Esophagus (tissue), 2 donors: ENCODE results near the gene ATRNL1. TPM values are rescaled to one million over a fixed set of nuclear protein-coding genes. Genes with fewer than 3 reads are reported as not detected.

Source experiments
- H3K27ac ChIP-seq, 2 donors: one replicate each; pipeline ENCODE4 v1.5.1; 2013; ENCODE audit warnings: low read depth in 2 of 2, mild to moderate bottlenecking in 2 of 2, inconsistent platforms in 1 of 2, low read length in 1 of 2, moderate library complexity in 1 of 2
- H3K27me3 ChIP-seq, 2 donors: one replicate each; pipeline ENCODE4 v1.6.1; 2013; ENCODE audit warnings: low read length in 2 of 2, control low read depth in 1 of 2, mild to moderate bottlenecking in 1 of 2; ENCODE audit not compliant: insufficient read depth in 2 of 2, control insufficient read depth in 1 of 2
- H3K36me3 ChIP-seq, 2 donors: one replicate each; pipeline ENCODE4 v1.6.1; 2013; ENCODE audit warnings: low read length in 1 of 2; ENCODE audit not compliant: control insufficient read depth in 2 of 2, insufficient read depth in 2 of 2
- H3K4me1 ChIP-seq, 2 donors: one replicate each; pipeline ENCODE4 v1.6.1; 2013; ENCODE audit warnings: low read length in 1 of 2; ENCODE audit not compliant: control insufficient read depth in 2 of 2, insufficient read depth in 2 of 2
- H3K4me3 ChIP-seq, 2 donors: one replicate each; pipeline ENCODE4 v1.5.1; 2013; ENCODE audit warnings: low read length in 2 of 2, mild to moderate bottlenecking in 2 of 2, low read depth in 1 of 2, moderate library complexity in 1 of 2
- H3K9me3 ChIP-seq, 2 donors: one replicate each; pipeline ENCODE4 v1.6.1; 2013; ENCODE audit warnings: mild to moderate bottlenecking in 2 of 2, low read depth in 1 of 2, low read length in 1 of 2, moderate library complexity in 1 of 2; ENCODE audit not compliant: control insufficient read depth in 2 of 2, insufficient read depth in 1 of 2
- WGBS, 2 donors: extraction: QIAGEN DNeasy Blood & Tissue Kit; methylation state at CpG; one replicate each; pipeline ENCODE4 v1.1.7; 2013; 5-methylcytosine and 5-hydroxymethylcytosine counted together
- polyA plus RNA-seq, 2 donors: library from polyadenylated mRNA; stranded (reverse); fragments of 200-250 nt; gene quantifications; one replicate each; pipeline ENCODE4 v1.2.3, GENCODE V29; 2013
- donor health status: healthy with polysubstance abuse.
- donor health status: Bipolar disorder and iron deficiency.

Gene ATRNL1
- polyA plus RNA-seq, 2 donors = 0.20 to 0.39 TPM

GRCh38 chr10:115773832-115774231 is 680.7 kb downstream of the ATRNL1 start:
- no peak overlapping the region for H3K4me3 ChIP-seq
- H3K36me3 ChIP-seq = no peaks in the 10 kb centered on the region
- H3K4me1 ChIP-seq = no peaks in the 10 kb centered on the region
- WGBS, 2 donors = 97% methylated on average over 2 of the region's 2 CpGs
- no peaks in the 10 kb centered on the region for H3K27me3 ChIP-seq
- H3K27ac ChIP-seq = no peak overlapping the region
- no peaks in the 10 kb centered on the region for H3K9me3 ChIP-seq

GRCh38 chr10:115774721-115775120 is 681.6 kb downstream of the ATRNL1 start:
- no peak overlapping the region for H3K4me3 ChIP-seq
- no peaks in the 10 kb centered on the region for H3K36me3 ChIP-seq
- no peaks in the 10 kb centered on the region for H3K9me3 ChIP-seq
- no peak overlapping the region for H3K27ac ChIP-seq
- no peaks in the 10 kb centered on the region for H3K27me3 ChIP-seq
- 27 to 40% methylated on average over 2 of the region's 2 CpGs for whole genome bisulfite sequencing, 2 donors
- no peaks in the 10 kb centered on the region for H3K4me1 ChIP-seq

GRCh38 chr10:115777646-115778045 is 684.5 kb downstream of the ATRNL1 start:
- H3K4me1 ChIP-seq = no peaks in the 10 kb centered on the region
- no peaks in the 10 kb centered on the region for H3K36me3 ChIP-seq
- no peaks in the 10 kb centered on the region for H3K9me3 ChIP-seq
- no peaks in the 10 kb centered on the region for H3K27me3 ChIP-seq
- 88 to 94% methylated on average over 2 of the region's 2 CpGs for WGBS, 2 donors
- no peak overlapping the region for H3K4me3 ChIP-seq
- H3K27ac ChIP-seq = no peak overlapping the region

- no peaks in the 10 kb centered on the region for H3K4me1 ChIP-seq
- H3K36me3 ChIP-seq = no peaks in the 10 kb centered on the region
- 71 to 78% methylated on average over 3 of the region's 3 CpGs for WGBS, 2 donors
- H3K27ac ChIP-seq = no peak overlapping the region
- H3K4me3 ChIP-seq = no peak overlapping the region
- H3K9me3 ChIP-seq = no peaks in the 10 kb centered on the region
- no peaks in the 10 kb centered on the region for H3K27me3 ChIP-seq
These were observed 697.1 kb downstream of the ATRNL1 start for GRCh38 chr10:115790220-115790619.

GRCh38 chr10:115795964-115796363 is 702.8 kb downstream of the ATRNL1 start:
- Histone ChIP-seq H3K9me3 (peaks cover 3% of the 10 kb centered on the region in 2 donors), H3K4me3 (no peak overlapping the region), H3K27me3 (no peaks in the 10 kb centered on the region), H3K4me1 (no peaks in the 10 kb centered on the region), H3K27ac (no peak overlapping the region), H3K36me3 (no peaks in the 10 kb centered on the region)
- WGBS, 2 donors = 84 to 88% methylated on average over 4 of the region's 4 CpGs

- no peaks in the 10 kb centered on the region for H3K36me3 ChIP-seq
- no peaks in the 10 kb centered on the region for H3K4me1 ChIP-seq
These were observed 708.3 kb downstream of the ATRNL1 start for GRCh38 chr10:115801457-115801856.

GRCh38 chr10:115801992-115802391 is 708.8 kb downstream of the ATRNL1 start:
- no peaks in the 10 kb centered on the region for H3K27me3 ChIP-seq
- H3K36me3 ChIP-seq = no peaks in the 10 kb centered on the region
- 63 to 73% methylated on average over 2 of the region's 2 CpGs for WGBS, 2 donors
- no peaks in the 10 kb centered on the region for H3K9me3 ChIP-seq
- no peaks in the 10 kb centered on the region for H3K4me1 ChIP-seq
- no peak overlapping the region for H3K27ac ChIP-seq
- no peak overlapping the region for H3K4me3 ChIP-seq

More at GRCh38 chr10:115801457-115801856, 708.3 kb downstream of the ATRNL1 start:
- H3K27me3 ChIP-seq = no peaks in the 10 kb centered on the region
- no peak overlapping the region for H3K4me3 ChIP-seq
- no peak overlapping the region for H3K27ac ChIP-seq
- no peaks in the 10 kb centered on the region for H3K9me3 ChIP-seq

GRCh38 chr10:115802911-115803310 is 709.7 kb downstream of the ATRNL1 start:
- H3K4me3 ChIP-seq = no peak overlapping the region
- H3K36me3 ChIP-seq = no peaks in the 10 kb centered on the region
- no peaks in the 10 kb centered on the region for H3K27me3 ChIP-seq
- H3K27ac ChIP-seq = no peak overlapping the region
- H3K9me3 ChIP-seq = no peaks in the 10 kb centered on the region
- no peaks in the 10 kb centered on the region for H3K4me1 ChIP-seq

GRCh38 chr10:115814542-115814941 is 721.4 kb downstream of the ATRNL1 start:
- Histone ChIP-seq H3K27me3 (no peaks in the 10 kb centered on the region), H3K4me1 (no peaks in the 10 kb centered on the region), H3K27ac (no peak overlapping the region), H3K36me3 (no peaks in the 10 kb centered on the region), H3K9me3 (no peaks in the 10 kb centered on the region), H3K4me3 (no peak overlapping the region)
- 40 to 56% methylated on average over 2 of the region's 2 CpGs for WGBS, 2 donors

GRCh38 chr10:115818012-115818411 is 724.8 kb downstream of the ATRNL1 start:
- Histone ChIP-seq H3K4me1 (no peaks in the 10 kb centered on the region), H3K27ac (no peak overlapping the region), H3K27me3 (no peaks in the 10 kb centered on the region), H3K9me3 (no peaks in the 10 kb centered on the region), H3K4me3 (no peak overlapping the region), H3K36me3 (no peaks in the 10 kb centered on the region)
- WGBS, 2 donors = 36 to 42% methylated on average over 2 of the region's 2 CpGs
